Endothelial cell of coronary artery (primary cell): ENCODE results near the gene HELT. TPM values are rescaled to one million over a fixed set of nuclear protein-coding genes. Genes with fewer than 3 reads are reported as not detected.

ENCODE experiments used
- total RNA-seq: library from RNA; depleted of rRNA; stranded (reverse); fragments of >200 nt; gene quantifications from 2 replicates; pipeline ENCODE4 v1.2.3, GENCODE V29; 2014

HELT gene, protein sequence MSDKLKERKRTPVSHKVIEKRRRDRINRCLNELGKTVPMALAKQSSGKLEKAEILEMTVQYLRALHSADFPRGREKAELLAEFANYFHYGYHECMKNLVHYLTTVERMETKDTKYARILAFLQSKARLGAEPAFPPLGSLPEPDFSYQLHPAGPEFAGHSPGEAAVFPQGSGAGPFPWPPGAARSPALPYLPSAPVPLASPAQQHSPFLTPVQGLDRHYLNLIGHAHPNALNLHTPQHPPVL
- not detected in 2 replicates for total RNA-seq

DNA sequence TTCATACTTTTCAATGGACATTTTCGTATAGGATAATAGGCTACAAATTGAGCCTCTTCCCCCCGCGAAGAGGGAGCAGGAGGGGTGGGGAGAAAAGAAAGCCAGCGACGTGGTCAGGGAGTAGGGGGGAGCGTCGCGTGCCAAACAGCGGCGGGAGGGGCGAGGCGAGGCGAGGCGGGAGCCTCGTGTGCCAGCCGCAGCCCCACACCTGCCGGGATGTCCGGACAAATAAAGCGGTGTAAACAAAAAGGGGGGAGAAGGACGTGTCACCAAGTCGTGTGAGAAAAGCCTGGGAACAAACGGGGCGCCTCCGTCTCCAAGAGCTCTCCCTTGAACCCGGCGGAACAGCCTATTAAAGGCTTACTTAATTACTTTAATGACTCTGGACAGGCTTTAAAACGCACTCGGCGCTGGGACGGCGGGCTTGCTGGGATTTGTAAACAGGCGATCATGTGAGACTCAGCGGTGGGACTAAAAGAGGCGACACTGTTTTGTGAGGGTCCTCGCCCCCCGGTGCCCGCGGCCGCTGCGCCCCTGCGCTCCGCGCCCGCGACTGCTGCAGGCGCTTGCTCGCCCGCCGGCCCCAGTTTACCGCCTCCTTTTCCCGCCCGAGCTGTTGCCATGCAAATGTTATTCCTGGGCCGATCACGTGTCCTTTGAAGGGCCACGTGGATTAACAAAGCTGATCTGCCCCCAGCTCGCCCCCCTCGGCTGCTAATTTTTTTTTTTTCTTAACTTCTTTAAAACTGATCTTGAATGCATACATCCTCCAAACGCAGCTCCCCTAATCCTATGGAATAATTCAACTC, at the start of gene HELT:
Gene HELT, plus strand, starts transcription at position 527 of the 809 bp plus-strand sequence. CDS start 439 bp downstream, outside the sequence.

Other genes with a start within 250 kb of the HELT start
- 24.1 and 30.5 TPM in 2 replicates for gene ACSL1, start 192.5 kb upstream of the HELT start, total RNA-seq
- gene SLC25A4, start 124.8 kb downstream of the HELT start, total RNA-seq, result 7.5 and 14.0 TPM in 2 replicates
- 21.6 and 24.7 TPM in 2 replicates for gene CFAP97, start 185.5 kb downstream of the HELT start, total RNA-seq
- 16.2 and 34.4 TPM in 2 replicates for gene SNX25, start 191.1 kb downstream of the HELT start, total RNA-seq